OCI-LY1 (cell line): ENCODE results near the gene RAPGEF4.

ENCODE experiments used
- H2AFZ ChIP-seq: fragments of 200-600 bp; sonication (generic), shearing (Covaris generic); 2 replicates; pipeline ENCODE4 v1.6.0; 2014; ENCODE audit warnings: antibody characterized with exemption, mild to moderate bottlenecking, low read length
- H3F3A ChIP-seq: fragments of 200-600 bp; sonication (generic), shearing (Covaris generic); 2 replicates; pipeline ENCODE4 v1.6.0; 2014; ENCODE audit warnings: mild to moderate bottlenecking, antibody characterized with exemption, low read length, moderate library complexity; ENCODE audit not compliant: insufficient read depth
- H3K27ac ChIP-seq: fragments of 200-600 bp; sonication (generic); 2 replicates; pipeline ENCODE4 v1.5.1; 2014; ENCODE audit warnings: low read length, mixed run types, mild to moderate bottlenecking, low read depth; ENCODE audit not compliant: poor library complexity, severe bottlenecking
- H3K27me3 ChIP-seq: fragments of 200-600 bp; sonication (generic); 2 replicates; pipeline ENCODE4 v1.6.0; 2014; ENCODE audit warnings: antibody characterized with exemption, mild to moderate bottlenecking, low read length, moderate library complexity; ENCODE audit not compliant: insufficient read depth
- H3K36me3 ChIP-seq: fragments of 200-600 bp; sonication (generic); 2 replicates; pipeline ENCODE4 v1.6.1; 2014; ENCODE audit warnings: mild to moderate bottlenecking, antibody characterized with exemption, low read length, moderate library complexity, mixed read lengths; ENCODE audit not compliant: insufficient read depth
- H3K4me1 ChIP-seq: fragments of 200-600 bp; sonication (generic); 2 replicates; pipeline ENCODE4 v1.5.1; 2014; ENCODE audit warnings: mild to moderate bottlenecking, low read length, moderate library complexity; ENCODE audit not compliant: insufficient read depth, severe bottlenecking
- H3K4me2 ChIP-seq: fragments of 200-600 bp; sonication (generic), shearing (Covaris generic); 2 replicates; pipeline ENCODE4 v1.6.1; 2014; ENCODE audit warnings: low read length
- H3K4me3 ChIP-seq: fragments of 200-600 bp; sonication (generic); 2 replicates; pipeline ENCODE4 v1.5.1; 2014; ENCODE audit warnings: low read length, low read depth, mild to moderate bottlenecking, mixed read lengths; ENCODE audit not compliant: poor library complexity, severe bottlenecking
- H3K79me2 ChIP-seq: fragments of 200-600 bp; shearing (Covaris generic); 2 replicates; pipeline ENCODE4 v1.6.1; 2016; ENCODE audit warnings: mixed run types, low read length, mixed read lengths; ENCODE audit not compliant: insufficient read depth
- H3K9ac ChIP-seq: fragments of 200-600 bp; sonication (generic), shearing (Covaris generic); 2 replicates; pipeline ENCODE4 v1.6.1; 2014; ENCODE audit warnings: mild to moderate bottlenecking, low read length, mixed read lengths
- H3K9me2 ChIP-seq: fragments of 200-600 bp; sonication (generic), shearing (Covaris generic); 2 replicates; pipeline ENCODE4 v1.6.1; 2014; ENCODE audit warnings: low read depth, mild to moderate bottlenecking, low read length, mixed read lengths
- H3K9me3 ChIP-seq: fragments of 200-600 bp; shearing (Covaris generic); 2 replicates; pipeline ENCODE4 v1.6.1; 2014; ENCODE audit warnings: low read length, mixed read lengths
- H4K20me1 ChIP-seq: fragments of 200-600 bp; sonication (generic), shearing (Covaris generic); 2 replicates; pipeline ENCODE4 v1.6.0; 2016; ENCODE audit warnings: mild to moderate bottlenecking, low read length; ENCODE audit not compliant: insufficient read depth
- EZH2 ChIP-seq: fragments of 200-600 bp; sonication (generic), shearing (Covaris generic); IDR thresholded peaks from 2 replicates; pipeline ENCODE4 v1.8.0; 2017; ENCODE audit warnings: borderline replicate concordance, mixed run types, mild to moderate bottlenecking, antibody characterized with exemption, low read length, moderate library complexity, mixed read lengths
- TF ChIP-seq, protein P1 (sequence below): fragments of 200-600 bp; sonication (generic), shearing (Covaris generic); IDR thresholded peaks from 2 replicates; pipeline ENCODE4 v1.5.1; 2017; ENCODE audit warnings: mild to moderate bottlenecking, antibody characterized with exemption, low read length, moderate library complexity, mixed read lengths

RAPGEF4 gene

DNA sequence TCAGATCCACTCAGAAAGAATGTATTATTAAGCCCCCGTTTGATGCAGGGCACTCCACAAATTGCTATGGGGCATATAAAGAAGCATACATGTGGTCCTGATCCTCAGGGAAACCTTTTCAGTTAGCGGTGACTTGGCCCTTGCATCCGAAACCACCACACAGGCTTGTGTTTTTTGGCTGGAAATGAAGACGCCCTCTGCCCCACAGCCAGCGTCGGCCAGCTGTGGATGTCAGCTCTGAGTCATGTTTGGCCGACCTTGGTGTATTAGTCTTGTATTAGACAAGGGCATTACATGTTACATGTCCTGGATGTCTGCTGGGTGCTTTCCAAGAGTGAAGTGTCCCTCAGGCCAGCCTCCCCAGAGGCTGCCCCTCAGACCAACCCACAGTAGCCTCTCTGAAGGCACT is 232.4 kb downstream of the RAPGEF4 start:
- Histone ChIP-seq H3K9me2 (no peaks in the 10 kb centered on the region), H3K4me2 (no peak overlapping the region), H3K9me3 (no peaks in the 10 kb centered on the region), H3K4me1 (no peaks in the 10 kb centered on the region), H4K20me1 (no peaks in the 10 kb centered on the region), H2AFZ (no peak overlapping the region), H3K9ac (no peak overlapping the region), H3F3A (no peaks in the 10 kb centered on the region), H3K27ac (no peak overlapping the region), H3K27me3 (0 out of 2 replicates have a peak, but pooled peaks cover 7% of the 10 kb centered on the region), H3K36me3 (no peaks in the 10 kb centered on the region), H3K79me2 (no peaks in the 10 kb centered on the region), H3K4me3 (no peak overlapping the region)
- TF ChIP-seq EZH2 = no peak
- TF ChIP-seq, protein P1, sequence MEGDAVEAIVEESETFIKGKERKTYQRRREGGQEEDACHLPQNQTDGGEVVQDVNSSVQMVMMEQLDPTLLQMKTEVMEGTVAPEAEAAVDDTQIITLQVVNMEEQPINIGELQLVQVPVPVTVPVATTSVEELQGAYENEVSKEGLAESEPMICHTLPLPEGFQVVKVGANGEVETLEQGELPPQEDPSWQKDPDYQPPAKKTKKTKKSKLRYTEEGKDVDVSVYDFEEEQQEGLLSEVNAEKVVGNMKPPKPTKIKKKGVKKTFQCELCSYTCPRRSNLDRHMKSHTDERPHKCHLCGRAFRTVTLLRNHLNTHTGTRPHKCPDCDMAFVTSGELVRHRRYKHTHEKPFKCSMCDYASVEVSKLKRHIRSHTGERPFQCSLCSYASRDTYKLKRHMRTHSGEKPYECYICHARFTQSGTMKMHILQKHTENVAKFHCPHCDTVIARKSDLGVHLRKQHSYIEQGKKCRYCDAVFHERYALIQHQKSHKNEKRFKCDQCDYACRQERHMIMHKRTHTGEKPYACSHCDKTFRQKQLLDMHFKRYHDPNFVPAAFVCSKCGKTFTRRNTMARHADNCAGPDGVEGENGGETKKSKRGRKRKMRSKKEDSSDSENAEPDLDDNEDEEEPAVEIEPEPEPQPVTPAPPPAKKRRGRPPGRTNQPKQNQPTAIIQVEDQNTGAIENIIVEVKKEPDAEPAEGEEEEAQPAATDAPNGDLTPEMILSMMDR = no peak

DNA sequence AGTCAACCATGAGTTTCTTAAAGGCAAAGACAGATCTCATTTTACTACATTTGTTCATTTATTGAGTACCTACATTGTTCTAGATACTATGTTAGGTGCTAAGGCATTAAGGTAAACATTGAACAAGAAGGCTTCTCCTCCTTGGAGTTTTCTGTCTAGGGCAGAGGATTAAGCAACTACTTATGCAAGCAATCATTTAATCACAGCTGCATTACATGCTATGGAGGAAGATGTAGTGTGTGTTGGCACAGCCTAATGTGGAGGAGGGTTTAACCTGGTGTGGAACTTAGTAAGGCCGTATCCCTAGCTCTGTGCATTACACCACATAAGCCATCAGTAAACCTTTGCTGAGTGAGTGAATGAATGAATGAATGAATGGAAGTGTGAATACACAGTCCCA is 233.5 kb downstream of the RAPGEF4 start:
- H3K4me1 ChIP-seq = no peaks in the 10 kb centered on the region
- 0 out of 2 replicates have a peak, but pooled peaks cover 7% of the 10 kb centered on the region for H3K27me3 ChIP-seq
- H3K9me3 ChIP-seq = no peaks in the 10 kb centered on the region
- no peaks in the 10 kb centered on the region for H3K9me2 ChIP-seq
- no peak overlapping the region for H3K9ac ChIP-seq
- no peak overlapping the region for H3K27ac ChIP-seq
- H4K20me1 ChIP-seq = no peaks in the 10 kb centered on the region
- H3K4me3 ChIP-seq = no peak overlapping the region
- H3K4me2 ChIP-seq = no peak overlapping the region
- TF ChIP-seq EZH2 = no peak
- TF ChIP-seq, protein P1 = no peak
- no peaks in the 10 kb centered on the region for H3K79me2 ChIP-seq
- H2AFZ ChIP-seq = no peak overlapping the region
- H3F3A ChIP-seq = no peaks in the 10 kb centered on the region
- H3K36me3 ChIP-seq = no peaks in the 10 kb centered on the region

DNA sequence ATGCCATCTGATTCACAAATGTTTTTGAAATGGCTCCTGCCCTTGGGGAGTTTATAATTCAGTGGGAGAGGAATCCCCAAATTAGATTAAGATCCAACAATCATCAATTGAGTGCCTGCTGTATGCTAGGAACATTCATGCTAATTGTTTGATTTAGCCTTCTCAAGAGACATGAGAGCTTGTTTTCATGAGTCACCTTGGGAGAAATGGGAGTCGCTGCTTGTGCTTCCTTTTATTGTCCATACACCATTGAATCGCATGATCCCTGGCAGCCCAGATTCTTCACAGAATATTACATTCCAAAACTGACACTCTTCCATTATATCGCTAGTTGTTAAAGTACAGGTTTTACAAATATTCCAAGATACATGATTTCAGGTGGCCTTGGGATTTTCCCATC is 234.0 kb downstream of the RAPGEF4 start:
- no peaks in the 10 kb centered on the region for H4K20me1 ChIP-seq
- H3K27me3 ChIP-seq = 0 out of 2 replicates have a peak, but pooled peaks cover 7% of the 10 kb centered on the region
- H3F3A ChIP-seq = no peaks in the 10 kb centered on the region
- no peaks in the 10 kb centered on the region for H3K79me2 ChIP-seq
- TF ChIP-seq, protein P1 = no peak
- TF ChIP-seq EZH2 = no peak
- no peaks in the 10 kb centered on the region for H3K9me3 ChIP-seq
- H3K4me2 ChIP-seq = no peak overlapping the region
- no peak overlapping the region for H3K9ac ChIP-seq
- no peak overlapping the region for H2AFZ ChIP-seq
- no peak overlapping the region for H3K27ac ChIP-seq
- no peaks in the 10 kb centered on the region for H3K9me2 ChIP-seq
- no peaks in the 10 kb centered on the region for H3K4me1 ChIP-seq
- H3K36me3 ChIP-seq = no peaks in the 10 kb centered on the region
- H3K4me3 ChIP-seq = no peak overlapping the region
